ENCODE results near the gene TBC1D9B.

The TBC1D9B gene

GRCh38 chr5:179868541-179868940 lies 39.2 kb downstream of the TBC1D9B start:
- DNase-seq, result no peak

GRCh38 chr5:179867476-179867875 lies 40.2 kb downstream of the TBC1D9B start:
- no peak for DNase-seq

GRCh38 chr5:179867079-179867465 lies 40.6 kb downstream of the TBC1D9B start:
- DNase-seq, result no peak

- DNase-seq, result no peak
These were observed 41.2 kb downstream of the TBC1D9B start for GRCh38 chr5:179866241-179867078.

- DNase-seq, result no peak
These were observed 42.0 kb downstream of the TBC1D9B start for GRCh38 chr5:179865491-179866240.

- no peak for DNase-seq
These were observed 43.0 kb downstream of the TBC1D9B start for GRCh38 chr5:179864686-179865085.

GRCh38 chr5:179863449-179864085 lies 44.1 kb downstream of the TBC1D9B start:
- no peak for DNase-seq

GRCh38 chr5:179862891-179863290 lies 44.8 kb downstream of the TBC1D9B start:
- DNase-seq, result no peak

GRCh38 chr5:179862296-179862695 lies 45.4 kb downstream of the TBC1D9B start:
- no peak for DNase-seq

GRCh38 chr5:179860301-179860700 lies 47.4 kb downstream of the TBC1D9B start:
- no peak for DNase-seq

GRCh38 chr5:179858586-179859427 lies 48.9 kb downstream of the TBC1D9B start, which contains the start of gene MRNIP:
Gene MRNIP (minus strand): TSS chr5:179858817. CDS start chr5:179858796, 21 bp downstream.
- DNase-seq, result peak; percentile 91

- peak; percentile 12 for DNase-seq
These were observed 49.5 kb downstream of the TBC1D9B start for GRCh38 chr5:179858241-179858585.

- no peak for DNase-seq
These were observed 53.3 kb downstream of the TBC1D9B start for GRCh38 chr5:179854356-179854755.

- DNase-seq, result no peak
These were observed 54.6 kb downstream of the TBC1D9B start for GRCh38 chr5:179852993-179853547.

GRCh38 chr5:179841621-179842020 lies 66.1 kb downstream of the TBC1D9B start:
- no peak for DNase-seq

GRCh38 chr5:179840766-179841165 lies 66.9 kb downstream of the TBC1D9B start:
- no peak for DNase-seq

GRCh38 chr5:179840321-179840720 lies 67.4 kb downstream of the TBC1D9B start:
- no peak for DNase-seq

- DNase-seq, result no peak
These were observed 68.1 kb downstream of the TBC1D9B start for GRCh38 chr5:179839328-179840256.

GRCh38 chr5:179837076-179838011 lies 70.4 kb downstream of the TBC1D9B start:
- DNase-seq, result no peak
